Endothelial cell (in vitro differentiated cells): ENCODE results near the gene ALPI. TPM values are rescaled to one million over a fixed set of nuclear protein-coding genes. Genes with fewer than 3 reads are reported as not detected.

Experiments used
- DNase-seq: peaks from one replicate; pipeline ENCODE4 v3.0.0; 2021; ENCODE audit warnings: low spot score
- H3K27ac Mint-ChIP-seq: one replicate; pipeline ENCODE4 v1.8.0; 2021; ENCODE audit warnings: mixed read lengths, inconsistent platforms; ENCODE audit not compliant: unreplicated experiment
- H3K27me3 Mint-ChIP-seq: one replicate; pipeline ENCODE4 v1.8.0; 2021; ENCODE audit warnings: mild to moderate bottlenecking, moderate library complexity, mixed read lengths, inconsistent platforms; ENCODE audit not compliant: unreplicated experiment
- H3K36me3 Mint-ChIP-seq: one replicate; pipeline ENCODE4 v1.8.0; 2021; ENCODE audit warnings: mild to moderate bottlenecking, low read depth, mixed read lengths, inconsistent platforms; ENCODE audit not compliant: unreplicated experiment
- H3K4me1 Mint-ChIP-seq: one replicate; pipeline ENCODE4 v1.8.0; 2021; ENCODE audit warnings: mild to moderate bottlenecking, mixed read lengths, inconsistent platforms; ENCODE audit not compliant: unreplicated experiment
- H3K4me3 Mint-ChIP-seq: one replicate; pipeline ENCODE4 v1.8.0; 2021; ENCODE audit warnings: mild to moderate bottlenecking, mixed read lengths, inconsistent platforms; ENCODE audit not compliant: unreplicated experiment
- H3K9me3 Mint-ChIP-seq: one replicate; pipeline ENCODE4 v1.8.0; 2021; ENCODE audit warnings: mixed read lengths, inconsistent platforms; ENCODE audit not compliant: unreplicated experiment
- total RNA-seq: library from RNA; stranded (reverse); fragmentation: NEBNext Ultra II Directional; extraction: Animal tissue kit (Norgen Biotek cat#: 25700); gene quantifications from one replicate; pipeline ENCODE4 v1.2.1, GENCODE V29; 2021; ENCODE audit not compliant: unreplicated experiment
- TF ChIP-seq, protein P1 (sequence below): fragments of 200-600 bp; sonication (generic); IDR thresholded peaks from one replicate; pipeline ENCODE4 v1.5.0; 2021; ENCODE audit warnings: antibody characterized with exemption; ENCODE audit not compliant: unreplicated experiment

ALPI gene
- total RNA-seq, 1 donor from 2014 or later: not detected

GRCh38 chr2:232457121-232458011, 1.4 kb downstream of the ALPI start:
- TF ChIP-seq, protein P1, sequence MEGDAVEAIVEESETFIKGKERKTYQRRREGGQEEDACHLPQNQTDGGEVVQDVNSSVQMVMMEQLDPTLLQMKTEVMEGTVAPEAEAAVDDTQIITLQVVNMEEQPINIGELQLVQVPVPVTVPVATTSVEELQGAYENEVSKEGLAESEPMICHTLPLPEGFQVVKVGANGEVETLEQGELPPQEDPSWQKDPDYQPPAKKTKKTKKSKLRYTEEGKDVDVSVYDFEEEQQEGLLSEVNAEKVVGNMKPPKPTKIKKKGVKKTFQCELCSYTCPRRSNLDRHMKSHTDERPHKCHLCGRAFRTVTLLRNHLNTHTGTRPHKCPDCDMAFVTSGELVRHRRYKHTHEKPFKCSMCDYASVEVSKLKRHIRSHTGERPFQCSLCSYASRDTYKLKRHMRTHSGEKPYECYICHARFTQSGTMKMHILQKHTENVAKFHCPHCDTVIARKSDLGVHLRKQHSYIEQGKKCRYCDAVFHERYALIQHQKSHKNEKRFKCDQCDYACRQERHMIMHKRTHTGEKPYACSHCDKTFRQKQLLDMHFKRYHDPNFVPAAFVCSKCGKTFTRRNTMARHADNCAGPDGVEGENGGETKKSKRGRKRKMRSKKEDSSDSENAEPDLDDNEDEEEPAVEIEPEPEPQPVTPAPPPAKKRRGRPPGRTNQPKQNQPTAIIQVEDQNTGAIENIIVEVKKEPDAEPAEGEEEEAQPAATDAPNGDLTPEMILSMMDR: no peak
- DNase-seq: no peak
- H3K27me3 Mint-ChIP-seq: peaks cover 2% of the 10 kb centered on the region
- no peaks in the 10 kb centered on the region for H3K36me3 Mint-ChIP-seq
- H3K27ac Mint-ChIP-seq: no peak overlapping the region
- H3K9me3 Mint-ChIP-seq: no peaks in the 10 kb centered on the region
- H3K4me1 Mint-ChIP-seq: no peaks in the 10 kb centered on the region
- H3K4me3 Mint-ChIP-seq: no peak overlapping the region

DNA sequence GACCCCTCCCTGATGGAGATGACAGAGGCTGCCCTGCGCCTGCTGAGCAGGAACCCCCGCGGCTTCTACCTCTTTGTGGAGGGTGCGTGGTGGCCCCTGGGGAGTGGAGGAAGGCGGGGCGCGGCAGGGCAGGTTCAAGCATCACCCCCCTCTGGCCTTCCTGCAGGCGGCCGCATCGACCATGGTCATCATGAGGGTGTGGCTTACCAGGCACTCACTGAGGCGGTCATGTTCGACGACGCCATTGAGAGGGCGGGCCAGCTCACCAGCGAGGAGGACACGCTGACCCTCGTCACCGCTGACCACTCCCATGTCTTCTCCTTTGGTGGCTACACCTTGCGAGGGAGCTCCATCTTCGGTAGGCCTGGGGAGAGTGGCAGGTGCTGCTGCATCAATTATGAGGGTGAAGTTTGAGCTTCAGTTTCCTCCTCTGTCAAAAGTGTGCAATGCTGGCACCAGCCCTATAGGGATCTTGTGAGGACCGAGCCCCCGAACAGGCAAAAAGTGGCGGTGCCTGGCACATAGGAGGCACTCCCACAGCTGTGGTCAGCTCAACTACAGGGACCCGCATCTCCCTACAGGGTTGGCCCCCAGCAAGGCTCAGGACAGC, 2.2 kb downstream of the ALPI start:
- no peak for DNase-seq
- Mint-ChIP-seq H3K27ac (no peak overlapping the region), H3K9me3 (no peaks in the 10 kb centered on the region), H3K27me3 (peaks cover 2% of the 10 kb centered on the region), H3K4me3 (no peak overlapping the region), H3K36me3 (no peaks in the 10 kb centered on the region), H3K4me1 (no peaks in the 10 kb centered on the region)
- TF ChIP-seq, protein P1: no peak

GRCh38 chr2:232458661-232459418, 2.9 kb downstream of the ALPI start:
- DNase-seq: no peak
- H3K27me3 Mint-ChIP-seq: peaks cover 2% of the 10 kb centered on the region
- H3K36me3 Mint-ChIP-seq: no peaks in the 10 kb centered on the region
- no peak overlapping the region for H3K4me3 Mint-ChIP-seq
- H3K9me3 Mint-ChIP-seq: no peaks in the 10 kb centered on the region
- no peak overlapping the region for H3K27ac Mint-ChIP-seq
- no peaks in the 10 kb centered on the region for H3K4me1 Mint-ChIP-seq
- TF ChIP-seq, protein P1: no peak

GRCh38 chr2:232459419-232460035, 3.6 kb downstream of the ALPI start:
- Mint-ChIP-seq H3K36me3 (no peaks in the 10 kb centered on the region), H3K27me3 (peaks cover 2% of the 10 kb centered on the region), H3K27ac (no peak overlapping the region), H3K9me3 (no peaks in the 10 kb centered on the region), H3K4me3 (no peak overlapping the region), H3K4me1 (no peaks in the 10 kb centered on the region)
- DNase-seq: no peak
- TF ChIP-seq, protein P1: no peak
